GM19324 (cell line): ENCODE measurements around the gene JAML.

Experiments
- ATAC-seq: cut with Tn5 transposase; IDR thresholded peaks from one replicate; pipeline ENCODE4 v1.9.1; 2021; ENCODE audit warnings: mild to moderate bottlenecking, moderate library complexity; ENCODE audit not compliant: unreplicated experiment, low FRiP score

Gene JAML, protein sequence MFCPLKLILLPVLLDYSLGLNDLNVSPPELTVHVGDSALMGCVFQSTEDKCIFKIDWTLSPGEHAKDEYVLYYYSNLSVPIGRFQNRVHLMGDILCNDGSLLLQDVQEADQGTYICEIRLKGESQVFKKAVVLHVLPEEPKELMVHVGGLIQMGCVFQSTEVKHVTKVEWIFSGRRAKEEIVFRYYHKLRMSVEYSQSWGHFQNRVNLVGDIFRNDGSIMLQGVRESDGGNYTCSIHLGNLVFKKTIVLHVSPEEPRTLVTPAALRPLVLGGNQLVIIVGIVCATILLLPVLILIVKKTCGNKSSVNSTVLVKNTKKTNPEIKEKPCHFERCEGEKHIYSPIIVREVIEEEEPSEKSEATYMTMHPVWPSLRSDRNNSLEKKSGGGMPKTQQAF

DNA sequence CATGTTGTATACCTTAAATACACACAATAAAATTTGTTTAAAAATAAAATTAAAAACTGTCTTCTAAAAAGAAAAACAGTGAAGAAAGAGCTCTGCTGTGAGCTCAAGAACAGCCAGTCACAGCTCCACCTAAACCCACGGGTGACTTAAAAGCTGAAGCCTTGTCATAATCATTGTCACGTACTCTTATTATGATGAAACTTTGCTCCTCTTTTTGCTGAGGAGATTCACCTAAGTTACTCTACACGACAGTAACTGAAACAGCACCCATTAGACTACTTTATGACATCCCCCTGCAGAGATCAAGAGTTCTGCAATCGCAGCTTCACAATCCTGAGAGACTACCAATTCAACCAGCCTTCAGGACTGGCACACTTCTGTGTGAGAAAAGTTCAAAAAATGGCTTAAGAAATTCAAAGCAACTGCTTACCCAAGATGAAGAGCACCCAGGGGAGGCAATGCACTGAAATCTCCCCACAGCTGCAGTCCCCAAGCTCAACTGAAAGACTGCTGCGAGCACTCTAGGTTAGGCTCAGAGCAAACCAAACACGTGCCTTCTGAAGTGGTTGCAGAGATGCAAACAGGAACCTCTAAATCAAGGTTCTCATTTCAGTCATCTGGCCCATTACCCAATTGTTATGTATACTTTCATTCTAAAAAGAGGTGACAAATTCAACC lies at the start of gene JAML:
Gene JAML, minus strand, starts transcription at position 501 of the 678 bp plus-strand sequence. CDS start 10,145 bp downstream, outside the sequence.
- no peak for ATAC-seq

DNA sequence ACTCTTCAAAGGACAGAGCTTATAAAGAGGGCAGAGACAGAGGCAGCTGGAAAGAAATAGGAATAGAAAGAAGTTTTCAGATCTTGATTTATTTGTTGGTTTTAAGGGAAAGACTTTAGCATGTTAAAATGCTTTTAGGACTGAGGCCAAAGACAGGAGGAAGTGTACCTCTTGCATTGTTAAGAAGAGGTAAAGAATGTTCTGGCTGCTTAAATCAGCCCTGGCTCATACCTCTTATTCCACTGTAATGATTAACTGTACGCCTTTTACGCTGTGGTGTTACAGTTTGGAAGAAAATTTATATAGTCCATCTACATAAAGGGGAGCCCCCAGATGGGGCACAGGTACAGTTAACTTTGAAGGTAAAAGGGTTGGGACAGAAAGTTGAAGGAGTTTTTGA lies 49.4 kb upstream of the JAML start:
- ATAC-seq = no peak

DNA sequence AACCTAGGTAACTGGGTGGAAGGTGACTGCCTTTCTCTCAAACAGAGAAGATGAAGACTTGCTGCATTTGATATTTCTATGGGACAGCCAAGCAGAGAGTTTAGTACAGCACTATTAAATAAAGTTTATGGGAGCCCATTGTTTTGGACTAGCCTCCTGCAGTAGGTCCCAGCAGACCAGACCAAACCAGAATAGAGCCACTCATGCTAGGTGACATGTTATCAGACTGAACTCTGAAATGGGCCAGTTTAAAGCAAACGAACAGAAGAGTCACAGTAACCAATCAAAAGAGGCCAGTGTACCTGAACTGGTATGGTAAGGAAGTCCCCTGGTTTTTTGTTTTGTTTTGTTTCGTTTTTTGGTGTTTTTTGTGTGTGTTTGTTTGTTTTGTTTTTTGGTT lies 47.2 kb upstream of the JAML start:
- no peak for ATAC-seq

DNA sequence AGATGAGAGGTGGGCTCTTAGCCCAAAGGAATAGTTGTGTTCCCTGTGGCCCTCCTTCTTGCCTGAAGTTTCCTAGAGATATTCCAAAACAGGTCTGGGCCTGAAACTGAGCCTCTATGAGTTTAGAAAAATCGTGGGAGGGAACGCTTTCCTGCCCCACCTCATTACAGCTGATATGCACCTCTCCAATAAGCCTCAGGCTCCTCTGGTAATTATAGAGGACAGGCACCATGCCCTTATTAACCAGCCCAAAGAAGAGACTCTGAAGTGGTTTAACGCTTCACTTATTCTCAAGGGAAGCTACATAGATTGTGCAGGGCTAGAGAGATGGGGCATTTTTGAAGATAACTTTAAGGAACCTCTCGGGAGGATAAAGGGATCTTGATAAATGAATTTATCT lies 42.7 kb upstream of the JAML start:
- no peak for ATAC-seq

DNA sequence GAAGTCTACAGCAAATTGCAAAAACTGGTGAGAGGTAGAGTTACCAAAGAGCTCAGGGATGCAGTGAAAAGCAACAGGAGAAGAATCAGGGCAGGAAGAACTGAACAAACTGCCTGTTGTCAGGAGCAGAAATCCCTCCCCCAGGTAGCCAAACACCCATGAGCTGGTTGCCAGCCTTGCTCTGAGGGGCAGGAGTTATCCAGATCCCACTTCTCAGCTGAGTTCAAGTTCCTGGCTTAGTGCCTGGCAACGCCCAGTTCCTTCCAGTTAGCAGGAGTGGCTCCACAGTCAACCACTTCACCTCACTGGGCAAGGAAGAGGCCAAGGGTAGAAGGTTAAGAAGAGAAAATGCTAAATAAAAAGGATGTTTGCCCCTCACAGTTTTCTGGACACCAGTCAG lies 41.1 kb upstream of the JAML start:
- ATAC-seq = no peak

DNA sequence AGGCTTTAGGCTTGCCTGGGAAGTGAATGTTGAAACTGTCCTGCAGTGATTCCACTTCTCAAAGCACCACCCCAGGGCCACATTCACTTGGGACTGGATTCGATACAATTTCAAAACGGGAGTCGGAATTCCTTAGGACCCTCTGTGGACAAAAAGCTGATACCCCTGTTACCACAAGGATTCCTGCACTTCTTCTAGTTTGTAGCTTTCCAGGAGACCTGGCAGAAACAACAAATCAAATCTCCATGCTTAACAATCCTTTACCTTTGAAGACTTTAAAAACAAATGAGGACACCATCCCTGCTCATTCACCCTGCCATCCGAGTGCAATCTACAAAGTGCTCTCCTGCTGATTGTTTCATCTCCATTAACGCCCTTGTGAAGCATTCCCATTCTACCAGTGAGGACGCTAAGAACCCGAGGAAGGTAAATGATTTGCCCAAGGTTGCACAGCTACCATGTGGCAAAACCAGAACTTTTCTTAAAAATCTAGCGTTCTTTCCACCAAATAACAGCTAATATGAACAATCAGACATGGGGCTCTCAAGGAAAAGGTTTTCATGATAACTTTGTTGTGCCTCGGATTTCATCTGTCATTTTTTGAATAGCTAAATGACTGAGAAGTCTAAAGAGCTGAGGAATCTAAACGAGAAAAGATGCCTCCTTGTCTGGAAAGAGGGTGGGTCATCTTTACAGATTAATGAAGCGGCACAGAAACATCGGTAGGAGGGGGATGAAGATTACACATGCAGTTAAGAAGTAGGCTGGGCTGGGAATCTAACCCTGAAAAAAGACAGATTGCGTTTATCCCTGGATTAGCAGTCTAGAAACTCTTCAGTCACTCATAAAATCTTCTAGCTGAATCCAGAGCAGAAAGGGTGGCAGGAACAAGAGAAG lies 40.0 kb upstream of the JAML start:
- ATAC-seq = no peak

DNA sequence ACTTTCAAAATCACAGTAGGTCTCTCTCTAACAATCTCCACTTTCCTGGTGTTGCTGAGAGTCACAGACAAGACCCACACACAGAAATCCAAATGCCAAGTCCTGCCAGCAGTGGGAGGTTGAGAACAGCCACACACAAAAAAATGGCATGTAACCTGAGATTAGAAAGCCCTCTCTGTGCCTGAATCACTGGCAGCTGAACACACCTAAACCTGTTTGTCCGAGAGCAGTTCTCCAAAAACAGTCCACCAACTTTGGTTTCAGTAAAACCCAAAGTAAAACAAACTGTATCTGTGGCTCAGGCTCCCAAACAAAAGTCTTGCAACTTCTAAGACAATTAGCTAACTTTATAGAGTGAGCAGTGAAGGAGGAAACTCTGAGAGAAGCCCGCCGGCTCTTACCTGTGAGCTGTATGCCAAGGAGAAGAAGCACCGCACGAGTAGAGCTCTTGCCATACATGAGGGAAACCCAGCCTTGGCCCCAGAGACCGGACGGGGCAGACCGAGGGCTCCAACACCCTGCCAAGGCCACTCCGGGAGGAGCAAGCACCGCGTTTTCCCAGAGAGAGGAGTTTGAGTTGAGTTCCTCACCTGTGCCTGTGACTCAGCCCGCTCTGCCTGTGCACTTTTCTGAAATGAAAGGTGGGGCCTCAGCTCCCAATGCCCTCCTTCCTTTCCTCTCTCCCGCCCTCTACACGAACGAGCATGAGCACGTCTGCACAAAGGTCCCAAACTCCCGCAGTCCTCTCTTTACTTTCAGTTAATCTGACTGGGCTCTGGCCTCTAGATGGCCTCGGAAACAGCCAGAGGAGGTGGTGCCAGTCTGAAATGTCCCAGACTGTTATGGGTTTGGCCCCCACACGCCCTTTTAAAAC lies 39.1 kb upstream of the JAML start, which contains the start of gene MPZL2:
Gene MPZL2, minus strand, starts transcription at position 603 of the 874 bp plus-strand sequence. Its CDS starts 144 bp downstream, at position 459.
- ATAC-seq = no peak

DNA sequence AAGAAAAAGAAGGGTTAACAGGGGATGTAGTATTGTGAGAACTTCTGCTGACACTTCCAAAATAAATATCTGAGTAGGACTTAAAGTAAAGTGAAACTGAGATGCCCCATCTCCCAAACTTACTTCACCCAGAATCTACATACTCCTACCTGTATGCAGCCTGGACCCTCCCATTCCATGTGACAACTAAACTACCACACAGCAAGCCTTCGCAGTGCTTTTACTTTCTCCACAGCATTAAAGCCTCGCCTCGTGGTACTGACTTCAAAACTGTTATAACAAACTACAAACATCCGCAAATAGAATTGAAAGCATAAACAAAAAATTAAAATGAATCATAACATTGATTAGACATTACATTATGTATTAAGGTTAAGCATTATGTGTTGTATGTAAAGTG lies 38.3 kb upstream of the JAML start:
- no peak for ATAC-seq

DNA sequence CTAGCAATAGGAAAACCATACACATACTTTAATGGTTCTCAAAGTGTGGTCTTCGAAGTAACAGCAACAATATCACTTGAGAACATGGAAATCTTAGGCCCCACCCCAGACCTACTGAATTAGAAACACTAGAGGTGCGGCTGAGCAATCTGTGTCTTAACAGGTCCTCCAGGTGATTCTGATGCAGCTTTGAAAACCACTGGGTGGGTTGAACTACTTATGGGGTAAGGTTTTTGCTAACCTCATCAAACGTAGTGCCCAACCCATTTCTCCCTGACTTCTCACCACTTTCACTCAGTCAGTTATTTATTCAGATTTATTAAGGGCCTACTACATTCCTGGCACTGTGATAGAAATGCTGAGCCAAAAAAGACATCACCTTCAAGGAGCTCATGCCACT lies 35.5 kb upstream of the JAML start:
- no peak for ATAC-seq

DNA sequence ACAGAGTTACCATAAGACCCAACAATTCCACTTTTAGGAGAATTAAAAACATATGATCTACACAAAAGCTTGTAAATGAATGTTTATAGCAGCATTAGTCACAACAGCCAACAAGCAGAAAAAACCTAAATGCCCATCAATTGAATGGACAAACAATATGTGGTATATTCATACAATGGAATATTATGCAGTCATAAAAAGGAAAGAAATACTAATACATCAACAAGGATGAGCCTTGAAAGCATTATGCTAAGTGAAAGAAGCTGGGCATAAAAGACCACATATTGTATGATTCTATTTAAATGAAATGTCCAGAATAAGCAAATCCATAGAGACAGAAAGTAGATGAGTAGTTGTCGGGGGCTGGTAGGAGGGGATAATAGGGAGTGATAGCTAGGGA lies 34.3 kb upstream of the JAML start:
- no peak for ATAC-seq

DNA sequence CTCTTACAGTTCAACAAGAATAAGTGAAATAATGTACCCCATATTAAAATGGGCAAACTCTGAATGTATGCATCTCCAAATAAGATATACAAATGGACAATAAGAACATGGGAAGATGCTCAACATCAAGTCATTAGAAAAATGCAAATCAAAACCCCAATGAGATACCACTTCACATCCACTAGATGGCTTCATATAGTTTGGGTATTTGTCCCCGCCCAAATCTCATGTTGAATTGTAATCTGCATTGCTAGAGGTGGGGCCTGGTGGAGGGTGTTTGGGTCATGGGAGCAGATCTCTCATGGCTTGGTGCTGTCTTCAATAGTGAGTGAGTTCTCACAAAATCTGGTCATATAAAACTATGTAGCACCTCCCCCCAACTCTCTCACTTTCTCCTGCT lies 33.6 kb upstream of the JAML start:
- no peak for ATAC-seq

DNA sequence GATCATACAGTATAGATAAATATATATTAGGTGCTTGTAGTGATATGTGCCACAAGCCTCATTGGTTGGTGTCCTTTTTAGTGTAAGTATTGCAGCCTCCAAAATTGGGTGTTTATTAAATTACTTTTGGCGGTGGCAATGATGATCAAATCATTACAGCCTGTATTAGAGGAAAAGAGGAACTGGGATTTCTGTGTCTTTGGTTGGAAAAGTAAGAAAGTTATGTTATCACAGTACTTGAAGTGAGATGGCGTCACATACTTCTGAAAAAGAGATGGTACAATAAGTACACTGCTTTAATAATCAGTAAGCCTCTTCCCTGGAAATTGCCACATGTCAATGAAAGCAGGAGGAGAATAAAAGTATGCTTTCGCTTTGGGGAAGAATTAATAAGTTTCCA lies 27.9 kb upstream of the JAML start:
- ATAC-seq = no peak

DNA sequence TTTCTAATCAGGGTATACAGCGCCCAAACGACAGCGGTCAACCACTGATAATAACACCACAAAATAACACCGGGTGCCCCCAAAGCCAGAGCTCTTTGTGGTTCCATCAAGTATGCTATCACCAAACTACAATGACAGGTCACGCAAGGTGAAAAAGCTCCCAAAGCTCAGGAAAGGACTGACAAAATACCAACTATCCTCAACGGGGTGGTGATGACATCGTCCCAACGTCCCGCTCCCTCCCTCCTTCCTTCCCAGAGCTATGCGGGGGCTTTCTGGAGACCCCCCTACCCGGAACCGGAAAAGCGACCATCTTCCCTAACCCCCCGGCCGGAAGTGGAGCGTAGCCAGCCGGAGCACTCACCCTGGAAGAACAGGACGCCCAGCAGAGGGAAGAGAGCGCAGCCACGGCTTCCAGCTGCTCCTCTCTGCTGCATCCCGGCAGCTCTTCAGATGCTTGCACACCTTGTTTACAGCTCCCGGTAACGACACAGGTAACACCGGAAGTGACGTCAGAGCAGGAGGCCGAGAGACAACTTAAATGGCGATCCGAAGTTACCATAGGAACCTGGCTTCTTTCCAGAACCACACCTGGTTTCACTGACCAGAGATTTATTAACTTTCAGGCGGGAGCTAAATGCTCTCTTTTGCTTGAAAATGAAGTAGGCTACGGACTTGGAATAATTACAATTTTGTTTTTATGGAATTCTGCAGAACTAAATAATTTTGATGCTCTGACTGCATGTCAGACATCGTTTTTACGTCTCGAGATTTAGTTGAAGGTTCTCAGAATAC lies 27.2 kb upstream of the JAML start, which contains the start of gene MPZL3:
Gene MPZL3, minus strand, starts transcription at position 508 of the 795 bp plus-strand sequence. Its CDS starts 71 bp downstream, at position 437.
- ATAC-seq = peak; percentile 82

DNA sequence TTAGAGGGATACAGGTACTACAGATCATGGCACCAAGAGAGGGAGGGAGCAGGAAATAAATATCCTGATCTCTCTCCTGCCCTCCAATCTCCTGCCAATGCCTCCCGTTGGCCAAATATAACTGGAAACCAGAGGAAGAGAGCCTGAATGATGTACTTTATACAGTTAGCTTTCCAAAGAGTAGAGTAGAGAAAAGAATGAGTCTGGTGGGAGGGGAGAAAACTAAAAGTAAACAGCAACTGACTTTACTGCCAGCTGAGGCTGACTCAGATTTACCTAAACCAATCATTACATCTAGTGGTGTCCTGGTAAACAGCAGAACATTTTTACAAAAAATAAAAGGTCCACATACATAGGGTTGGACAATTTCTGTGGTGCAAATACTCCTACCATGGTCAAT lies 22.2 kb upstream of the JAML start:
- ATAC-seq = no peak

DNA sequence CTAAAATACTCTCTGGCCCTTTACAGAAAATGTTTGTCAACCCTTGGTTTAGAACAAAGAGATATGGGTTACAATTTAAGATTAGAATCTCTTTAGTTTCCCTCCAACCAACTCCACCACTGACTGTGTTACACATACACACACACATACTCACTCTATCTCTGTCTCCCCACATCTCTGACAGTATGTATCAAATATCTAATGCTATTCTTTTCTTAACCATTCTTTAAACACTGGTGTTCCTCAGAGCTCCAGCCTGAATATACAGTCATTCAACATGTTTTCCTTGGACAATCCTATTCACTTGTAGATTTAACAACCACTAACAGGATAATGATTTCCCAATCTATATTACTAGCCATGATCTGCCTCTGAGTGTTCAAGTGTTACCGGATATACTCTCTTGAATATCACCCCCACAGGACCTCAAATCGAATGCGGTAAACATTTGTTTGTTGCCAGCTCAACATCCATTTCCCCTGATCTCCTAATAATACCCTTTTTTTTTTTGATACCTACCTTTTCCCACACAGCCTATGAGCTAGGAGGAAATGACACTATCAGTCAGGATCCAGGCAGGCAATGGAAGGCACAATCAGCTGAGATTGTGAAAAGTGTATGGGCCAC lies 21.2 kb upstream of the JAML start:
- no peak for ATAC-seq

DNA sequence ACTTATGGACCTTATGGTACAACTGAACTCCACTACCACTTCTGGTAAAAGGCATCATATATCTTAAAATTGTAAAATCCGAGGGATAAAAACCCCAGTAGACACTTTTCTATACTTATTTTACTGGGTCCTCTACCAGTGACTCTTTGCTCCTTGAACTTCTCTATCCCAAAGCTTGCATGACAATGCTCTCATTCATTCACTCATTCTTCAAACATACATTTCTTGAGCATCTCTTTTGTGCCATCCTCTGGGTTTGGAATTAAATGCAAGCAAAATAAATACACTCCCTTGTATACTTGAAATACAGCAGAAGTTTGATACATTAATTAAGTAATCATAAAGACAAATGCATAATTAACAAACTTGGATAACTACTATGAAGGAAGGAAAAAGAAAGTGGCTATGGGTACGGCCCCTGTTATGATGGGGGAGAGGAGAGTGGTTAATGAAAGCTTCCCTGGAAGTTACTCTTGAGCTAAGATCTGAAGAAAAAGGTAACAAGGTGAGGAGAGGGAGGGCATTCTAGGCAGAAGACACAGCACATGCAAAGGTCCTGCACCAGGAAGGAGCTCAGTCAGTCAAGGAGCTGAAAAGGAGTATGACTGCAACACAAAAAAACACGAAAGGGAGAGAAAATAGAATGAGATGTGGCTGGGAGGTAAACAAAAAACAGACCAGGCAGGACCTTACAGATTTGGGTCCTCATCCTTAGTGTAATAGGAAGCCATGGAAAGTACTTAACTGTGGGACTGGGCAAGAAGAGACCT lies 19.4 kb upstream of the JAML start:
- ATAC-seq = no peak

DNA sequence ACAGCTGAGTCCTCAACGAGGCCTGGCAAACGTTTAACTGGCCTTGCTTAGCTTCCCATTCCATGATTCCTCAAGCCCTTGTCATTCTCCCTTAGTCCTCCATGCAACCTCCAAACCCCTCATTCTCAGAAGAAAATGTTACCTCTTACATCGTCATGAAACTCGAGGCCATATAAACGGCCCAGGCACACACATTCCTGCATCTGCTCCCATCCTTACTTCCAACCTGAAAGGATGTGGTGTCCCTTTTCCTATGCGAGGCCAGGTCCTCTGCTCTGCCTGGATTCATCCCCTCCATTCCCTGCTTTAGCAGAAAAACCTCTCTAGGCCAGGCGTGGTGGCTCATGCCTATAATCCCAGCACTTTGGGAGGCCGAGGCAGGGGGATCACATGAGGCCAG lies 18.4 kb upstream of the JAML start:
- ATAC-seq = no peak

DNA sequence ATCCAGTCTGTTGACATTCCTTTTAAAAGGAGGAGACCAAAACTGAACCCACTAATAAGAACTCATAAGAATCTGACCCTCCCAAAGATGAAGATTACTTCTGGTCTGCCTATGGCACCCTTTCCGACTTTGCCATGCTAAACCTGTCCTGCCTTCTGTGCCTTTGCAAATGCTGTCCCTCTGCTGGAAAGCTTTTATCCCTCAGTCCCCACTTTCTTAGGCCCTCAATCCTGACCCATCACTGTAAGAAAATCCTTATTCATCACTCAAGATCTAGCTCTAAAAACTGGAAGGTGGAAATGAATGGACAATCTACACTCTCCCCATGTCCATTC lies 16.9 kb upstream of the JAML start:
- no peak for ATAC-seq
